ENCODE results near the gene ADGRL3. TPM values are rescaled to one million over a fixed set of nuclear protein-coding genes. Genes with fewer than 3 reads are reported as not detected.

Gene ADGRL3
- total and polyA plus RNA-seq, 8 donors, result 0.08 to 1.4 (median 0.24) TPM

GRCh38 chr4:61590881-61591280 is 390.8 kb downstream of the ADGRL3 start:
- FAIRE-seq (no peak), DNase-seq (no peak), ATAC-seq (no peak)
- Histone ChIP-seq H3K27ac (no peak overlapping the region), H3K27me3 (no peaks in the 10 kb centered on the region), H3K4me3 (no peak overlapping the region), H3K36me3 (no peaks in the 10 kb centered on the region), H3K9me3 (no peaks in the 10 kb centered on the region), H3K4me1 (no peaks in the 10 kb centered on the region)
- intact Hi-C loops (cut with DNase I), result no loop called here
- no peak for TF ChIP-seq CTCF (IDR thresholded peaks at IDR 0.05)
- WGBS, 2 donors, result 47 to 71% methylated on average over 5 of the region's 5 CpGs

GRCh38 chr4:61596606-61597340 is 396.6 kb downstream of the ADGRL3 start:
- H3K4me1 ChIP-seq, result no peaks in the 10 kb centered on the region
- no peaks in the 10 kb centered on the region for H3K27me3 ChIP-seq
- H3K4me3 ChIP-seq, result no peak overlapping the region
- H3K27ac ChIP-seq, result no peak overlapping the region
- intact Hi-C loops (cut with DNase I), result no loop called here
- ATAC-seq, result no peak
- no peak for FAIRE-seq
- TF ChIP-seq CTCF (IDR thresholded peaks at IDR 0.05), result no peak
- 44 to 45% methylated on average over 5 of the region's 5 CpGs for WGBS, 2 donors
- no peaks in the 10 kb centered on the region for H3K9me3 ChIP-seq
- H3K36me3 ChIP-seq, result no peaks in the 10 kb centered on the region
- DNase-seq, result no peak

GRCh38 chr4:61603086-61603485 is 403.0 kb downstream of the ADGRL3 start:
- H3K27ac ChIP-seq, result no peak overlapping the region
- DNase-seq, result no peak
- H3K27me3 ChIP-seq, result no peaks in the 10 kb centered on the region
- ATAC-seq, result no peak
- no peaks in the 10 kb centered on the region for H3K9me3 ChIP-seq
- intact Hi-C loops (cut with DNase I), result no loop called here
- H3K4me3 ChIP-seq, result no peak overlapping the region
- H3K4me1 ChIP-seq, result no peaks in the 10 kb centered on the region
- H3K36me3 ChIP-seq, result no peaks in the 10 kb centered on the region
- FAIRE-seq, result no peak
- no peak for TF ChIP-seq CTCF (IDR thresholded peaks at IDR 0.05)
- 65 to 76% methylated on average over 3 of the region's 3 CpGs for WGBS, 2 donors

- no peak for DNase-seq
- no peak overlapping the region for H3K4me3 ChIP-seq
- ATAC-seq, result no peak
- H3K36me3 ChIP-seq, result no peaks in the 10 kb centered on the region
- H3K27me3 ChIP-seq, result no peaks in the 10 kb centered on the region
- no peaks in the 10 kb centered on the region for H3K9me3 ChIP-seq
- H3K27ac ChIP-seq, result no peak overlapping the region
- 33 to 52% methylated on average over 2 of the region's 2 CpGs for WGBS, 2 donors
- no peaks in the 10 kb centered on the region for H3K4me1 ChIP-seq
- no peak for FAIRE-seq
- TF ChIP-seq CTCF (IDR thresholded peaks at IDR 0.05), result no peak
- intact Hi-C loops (cut with DNase I), result no loop called here
Measured at GRCh38 chr4:61604054-61604453, 403.9 kb downstream of the ADGRL3 start.

- Histone ChIP-seq H3K4me3 (no peak overlapping the region), H3K27ac (no peak overlapping the region), H3K9me3 (no peaks in the 10 kb centered on the region), H3K27me3 (no peaks in the 10 kb centered on the region), H3K4me1 (no peaks in the 10 kb centered on the region), H3K36me3 (no peaks in the 10 kb centered on the region)
- no peak for TF ChIP-seq CTCF (IDR thresholded peaks at IDR 0.05)
- no peak for ATAC-seq
- FAIRE-seq, result no peak
- DNase-seq, result no peak
- intact Hi-C loops (cut with DNase I), result no loop called here
Measured at GRCh38 chr4:61605984-61606383, 405.9 kb downstream of the ADGRL3 start.

All from pancreas (tissue), 10 donors.